ENCODE data around the gene RABAC1.
"Not testable (repeated sequence)": the region's sequence is repeated elsewhere in the genome, so short reads cannot be mapped to it uniquely, and the experiment has no call there.

GRCh38 chr19:41991925-41992569, 32.9 kb upstream of the RABAC1 start:
- TF ChIP-seq PATZ1 (CRISPR knock-in tag; IDR thresholded peaks at IDR 0.05; ENCODE audit: borderline replicate concordance); CREB5 (CRISPR knock-in tag; IDR thresholded peaks at IDR 0.05; ENCODE audit: low read depth); ZFP30 (CRISPR knock-in tag; IDR thresholded peaks at IDR 0.05): not testable (repeated sequence)

Data from SK-N-SH treated with all-trans-retinoic acid at 6 μM for 48 hours (cell line).